ENCODE data around the gene FBXO31.

GRCh38 chr16:87295259-87295658, 88.3 kb downstream of the FBXO31 start:
- TF ChIP-seq KAT7 (CRISPR knock-in tag; IDR thresholded peaks at IDR 0.05; ENCODE audit: borderline replicate concordance): no peak
- no peak for TF ChIP-seq ZNF124 (CRISPR knock-in tag; IDR thresholded peaks at IDR 0.05)
- TF ChIP-seq RFX5 (IDR thresholded peaks at IDR 0.05; ENCODE audit: low read depth, low read length): no peak
- TF ChIP-seq SP2 (CRISPR knock-in tag; IDR thresholded peaks at IDR 0.05): no peak
- no peak for TF ChIP-seq ZBTB10 (CRISPR knock-in tag; IDR thresholded peaks at IDR 0.05; ENCODE audit: borderline replicate concordance)
- no peak for TF ChIP-seq TGIF2 (CRISPR knock-in tag; IDR thresholded peaks at IDR 0.05)
- TF ChIP-seq CTCF (CRISPR knock-in tag; IDR thresholded peaks at IDR 0.05): no peak
- no peak for TF ChIP-seq NFYC (CRISPR knock-in tag; IDR thresholded peaks at IDR 0.05)
- TF ChIP-seq MYNN (CRISPR knock-in tag; IDR thresholded peaks at IDR 0.05; ENCODE audit: low read depth): no peak
- no peak for TF ChIP-seq ZNF546 (CRISPR knock-in tag; conservative IDR thresholded peaks at IDR 0.05)

Measured in HepG2 (cell line).